Bronchial epithelial cell (primary cell): Measurements from ENCODE around the gene TRIM8. TPM values are rescaled to one million over a fixed set of nuclear protein-coding genes. Genes with fewer than 3 reads are reported as not detected.

Source experiments
- DNase-seq: peaks from one replicate; pipeline ENCODE4 v3.0.0-alpha.2; 2010; ENCODE audit warnings: low read depth
- FAIRE-seq: peaks from 2 replicates; lab custom pipeline; 2011; peaks lifted over from hg19 to GRCh38; lab: Jason Lieb, UNC
- H3K27me3 ChIP-seq: 2 replicates; pipeline ENCODE4 v1.5.1; 2011; ENCODE audit warnings: low read length; ENCODE audit not compliant: control insufficient read depth, insufficient read depth
- H3K36me3 ChIP-seq: 2 replicates; pipeline ENCODE4 v1.5.1; 2011; ENCODE audit warnings: low read length; ENCODE audit not compliant: control insufficient read depth, insufficient read depth
- H3K4me3 ChIP-seq: 2 replicates; pipeline ENCODE4 v1.5.1; 2011; ENCODE audit warnings: mild to moderate bottlenecking, low read depth, low read length, control low read depth
- total RNA-seq: library from RNA; depleted of rRNA; stranded (reverse); fragments of >200 nt; gene quantifications from 2 replicates; pipeline ENCODE4 v1.2.1, GENCODE V29; 2014
- TF ChIP-seq, protein P1 (sequence below): IDR thresholded peaks from 2 replicates; pipeline ENCODE4 v1.5.1; 2011; ENCODE audit warnings: mild to moderate bottlenecking, moderate library complexity, low read length, control low read depth, inconsistent platforms; ENCODE audit not compliant: insufficient read depth, severe bottlenecking

The TRIM8 gene
- total RNA-seq, 1 donor from 2014 or later = 31.1 TPM

DNA sequence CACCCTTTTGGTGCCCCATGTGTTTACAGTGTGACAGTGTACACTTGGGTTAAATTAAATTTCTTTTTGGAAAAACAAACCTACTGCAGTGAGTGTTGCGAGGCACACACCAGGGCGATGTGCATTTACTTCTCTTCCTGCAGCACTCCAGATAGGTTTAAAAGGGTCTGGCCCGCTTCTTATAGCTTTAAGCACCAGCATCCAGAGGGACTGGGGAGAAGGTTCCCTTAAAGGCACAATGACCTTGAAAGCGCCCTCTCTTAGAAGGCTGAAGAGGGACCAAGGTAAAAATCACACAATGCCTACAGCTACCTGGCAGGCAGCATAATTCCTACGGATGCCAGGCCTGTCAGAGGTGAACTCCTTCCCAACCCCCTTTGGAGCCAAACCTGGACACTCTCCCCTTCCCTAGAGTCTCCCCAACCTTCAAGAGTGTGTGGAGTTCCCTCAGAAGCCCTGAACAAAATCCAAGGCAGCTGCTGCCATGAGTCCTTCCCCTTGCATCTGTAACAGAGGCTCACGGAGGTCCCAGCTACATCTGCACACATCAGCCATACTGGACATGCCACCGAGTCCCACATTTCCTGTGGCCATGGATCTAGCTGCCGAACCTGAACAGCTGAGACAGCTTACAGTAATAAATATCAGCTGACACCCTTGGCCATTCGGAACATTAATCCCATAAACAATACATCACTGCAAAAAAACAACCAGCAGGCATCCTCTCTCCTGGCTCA, 33.2 kb downstream of the TRIM8 start:
- no peak for FAIRE-seq
- H3K36me3 ChIP-seq = no peaks in the 10 kb centered on the region
- H3K4me3 ChIP-seq = no peak overlapping the region
- no peaks in the 10 kb centered on the region for H3K27me3 ChIP-seq
- TF ChIP-seq, protein P1, sequence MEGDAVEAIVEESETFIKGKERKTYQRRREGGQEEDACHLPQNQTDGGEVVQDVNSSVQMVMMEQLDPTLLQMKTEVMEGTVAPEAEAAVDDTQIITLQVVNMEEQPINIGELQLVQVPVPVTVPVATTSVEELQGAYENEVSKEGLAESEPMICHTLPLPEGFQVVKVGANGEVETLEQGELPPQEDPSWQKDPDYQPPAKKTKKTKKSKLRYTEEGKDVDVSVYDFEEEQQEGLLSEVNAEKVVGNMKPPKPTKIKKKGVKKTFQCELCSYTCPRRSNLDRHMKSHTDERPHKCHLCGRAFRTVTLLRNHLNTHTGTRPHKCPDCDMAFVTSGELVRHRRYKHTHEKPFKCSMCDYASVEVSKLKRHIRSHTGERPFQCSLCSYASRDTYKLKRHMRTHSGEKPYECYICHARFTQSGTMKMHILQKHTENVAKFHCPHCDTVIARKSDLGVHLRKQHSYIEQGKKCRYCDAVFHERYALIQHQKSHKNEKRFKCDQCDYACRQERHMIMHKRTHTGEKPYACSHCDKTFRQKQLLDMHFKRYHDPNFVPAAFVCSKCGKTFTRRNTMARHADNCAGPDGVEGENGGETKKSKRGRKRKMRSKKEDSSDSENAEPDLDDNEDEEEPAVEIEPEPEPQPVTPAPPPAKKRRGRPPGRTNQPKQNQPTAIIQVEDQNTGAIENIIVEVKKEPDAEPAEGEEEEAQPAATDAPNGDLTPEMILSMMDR = no peak
- DNase-seq = no peak

DNA sequence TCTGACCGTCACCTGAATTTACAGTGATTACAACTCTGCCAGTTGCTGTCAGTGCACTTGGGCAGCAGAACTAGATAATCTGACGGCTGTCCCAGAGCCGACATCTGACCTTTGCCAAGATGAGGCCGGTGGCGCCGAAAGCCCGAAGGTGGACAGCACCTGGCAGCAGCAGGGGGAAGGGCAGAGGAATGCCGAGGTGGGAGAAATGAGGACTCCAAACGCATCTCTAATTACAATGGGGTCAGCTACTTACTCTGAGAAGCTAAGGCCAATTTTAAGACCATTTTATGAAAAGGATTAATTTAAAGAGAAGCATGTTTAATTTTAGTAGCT, 33.8 kb downstream of the TRIM8 start:
- no peaks in the 10 kb centered on the region for H3K27me3 ChIP-seq
- H3K4me3 ChIP-seq = no peak overlapping the region
- FAIRE-seq (no peak), DNase-seq (no peak)
- H3K36me3 ChIP-seq = no peaks in the 10 kb centered on the region
- TF ChIP-seq, protein P1 = no peak

DNA sequence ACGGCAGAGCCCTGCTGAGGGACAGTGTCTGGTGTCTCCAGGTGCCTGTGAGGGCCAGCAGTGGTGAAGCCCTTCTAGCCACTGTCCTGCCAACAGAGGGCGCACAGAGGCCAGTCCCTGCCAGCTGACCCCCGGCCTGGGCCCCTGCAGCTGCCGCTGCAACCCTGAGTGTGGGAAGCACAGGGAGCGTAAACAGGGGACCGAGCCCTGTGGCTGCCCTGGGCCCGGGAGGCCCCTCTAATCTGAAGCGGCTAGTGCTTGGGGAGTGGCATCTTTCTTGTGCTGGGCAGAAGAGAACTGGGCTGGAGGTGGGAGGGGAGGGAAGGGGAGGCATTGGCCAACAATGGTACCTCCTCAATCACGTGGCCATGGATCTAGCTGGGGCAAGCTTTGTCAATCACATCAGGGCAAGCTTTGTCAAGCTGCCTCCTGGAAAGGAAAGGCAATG, 34.6 kb downstream of the TRIM8 start:
- TF ChIP-seq, protein P1 = peak; percentile 93
- no peak for FAIRE-seq
- DNase-seq = peak; percentile 65
- no peaks in the 10 kb centered on the region for H3K27me3 ChIP-seq
- peak overlapping the region; percentile 15 for H3K4me3 ChIP-seq
- no peaks in the 10 kb centered on the region for H3K36me3 ChIP-seq

DNA sequence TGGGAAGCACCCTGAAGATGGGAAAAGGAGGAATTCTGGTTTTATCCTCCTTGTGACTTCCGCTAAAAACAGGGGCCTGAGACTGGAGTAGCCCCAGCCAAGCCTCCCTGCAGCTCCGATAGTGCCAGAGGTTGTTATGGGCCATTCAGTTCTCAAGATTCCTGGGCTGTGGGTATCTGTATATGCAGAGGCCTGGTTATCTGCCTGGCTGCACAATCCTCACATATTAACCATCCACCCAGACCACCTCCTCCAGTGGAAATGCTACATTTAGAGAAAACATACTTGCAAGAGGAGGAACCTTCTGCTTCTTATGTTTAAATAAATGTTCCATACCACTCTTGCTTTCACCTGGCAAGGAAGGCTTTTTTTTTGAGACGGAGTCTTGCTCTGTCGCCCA, 35.3 kb downstream of the TRIM8 start:
- no peak for FAIRE-seq

DNA sequence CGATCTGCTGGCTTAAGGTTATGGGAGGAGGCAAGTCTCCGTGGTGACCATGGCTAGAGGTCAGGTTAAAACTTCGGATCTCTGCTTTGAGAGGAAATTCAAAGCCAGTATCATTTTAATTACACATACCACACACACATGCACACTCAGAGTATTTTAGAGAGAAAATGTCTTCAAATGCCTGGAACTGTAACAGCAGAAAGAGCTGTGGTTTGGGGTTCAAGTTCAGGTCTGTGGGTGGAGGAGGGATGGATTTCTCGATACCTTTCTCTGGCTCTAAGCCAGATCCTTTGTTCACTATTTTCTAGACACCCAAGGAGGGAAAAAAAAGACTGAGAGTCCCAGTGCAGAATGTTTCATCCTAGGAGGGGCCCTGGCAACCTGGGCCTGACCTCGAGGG, 37.4 kb downstream of the TRIM8 start:
- FAIRE-seq = no peak

More for the DNA sequence above, 35.3 kb downstream of the TRIM8 start:
- TF ChIP-seq, protein P1 = no peak
- no peak overlapping the region for H3K4me3 ChIP-seq
- no peak for DNase-seq
- no peaks in the 10 kb centered on the region for H3K27me3 ChIP-seq
- no peaks in the 10 kb centered on the region for H3K36me3 ChIP-seq

More for the DNA sequence above, 37.4 kb downstream of the TRIM8 start:
- TF ChIP-seq, protein P1 = no peak
- Histone ChIP-seq H3K4me3 (no peak overlapping the region), H3K36me3 (peaks cover 1% of the 10 kb centered on the region), H3K27me3 (no peaks in the 10 kb centered on the region)
- no peak for DNase-seq
